Esophagus (tissue), 2 donors: ENCODE data around the gene RAB35. TPM values are rescaled to one million over a fixed set of nuclear protein-coding genes. Genes with fewer than 3 reads are reported as not detected.

ENCODE experiments used
- H3K27ac ChIP-seq, 2 donors: one replicate each; pipeline ENCODE4 v1.5.1; 2013; ENCODE audit warnings: low read depth in 2 of 2, mild to moderate bottlenecking in 2 of 2, inconsistent platforms in 1 of 2, low read length in 1 of 2, moderate library complexity in 1 of 2
- H3K27me3 ChIP-seq, 2 donors: one replicate each; pipeline ENCODE4 v1.6.1; 2013; ENCODE audit warnings: low read length in 2 of 2, control low read depth in 1 of 2, mild to moderate bottlenecking in 1 of 2; ENCODE audit not compliant: insufficient read depth in 2 of 2, control insufficient read depth in 1 of 2
- H3K36me3 ChIP-seq, 2 donors: one replicate each; pipeline ENCODE4 v1.6.1; 2013; ENCODE audit warnings: low read length in 1 of 2; ENCODE audit not compliant: control insufficient read depth in 2 of 2, insufficient read depth in 2 of 2
- H3K4me1 ChIP-seq, 2 donors: one replicate each; pipeline ENCODE4 v1.6.1; 2013; ENCODE audit warnings: low read length in 1 of 2; ENCODE audit not compliant: control insufficient read depth in 2 of 2, insufficient read depth in 2 of 2
- H3K4me3 ChIP-seq, 2 donors: one replicate each; pipeline ENCODE4 v1.5.1; 2013; ENCODE audit warnings: low read length in 2 of 2, mild to moderate bottlenecking in 2 of 2, low read depth in 1 of 2, moderate library complexity in 1 of 2
- H3K9me3 ChIP-seq, 2 donors: one replicate each; pipeline ENCODE4 v1.6.1; 2013; ENCODE audit warnings: mild to moderate bottlenecking in 2 of 2, low read depth in 1 of 2, low read length in 1 of 2, moderate library complexity in 1 of 2; ENCODE audit not compliant: control insufficient read depth in 2 of 2, insufficient read depth in 1 of 2
- WGBS, 2 donors: extraction: QIAGEN DNeasy Blood & Tissue Kit; methylation state at CpG; one replicate each; pipeline ENCODE4 v1.1.7; 2013; 5-methylcytosine and 5-hydroxymethylcytosine counted together
- polyA plus RNA-seq, 2 donors: library from polyadenylated mRNA; stranded (reverse); fragments of 200-250 nt; gene quantifications; one replicate each; pipeline ENCODE4 v1.2.3, GENCODE V29; 2013
- donor health status: healthy with polysubstance abuse.
- donor health status: Bipolar disorder and iron deficiency.

RAB35 gene
- polyA plus RNA-seq, 2 donors, result 33.5 to 34.3 TPM

DNA sequence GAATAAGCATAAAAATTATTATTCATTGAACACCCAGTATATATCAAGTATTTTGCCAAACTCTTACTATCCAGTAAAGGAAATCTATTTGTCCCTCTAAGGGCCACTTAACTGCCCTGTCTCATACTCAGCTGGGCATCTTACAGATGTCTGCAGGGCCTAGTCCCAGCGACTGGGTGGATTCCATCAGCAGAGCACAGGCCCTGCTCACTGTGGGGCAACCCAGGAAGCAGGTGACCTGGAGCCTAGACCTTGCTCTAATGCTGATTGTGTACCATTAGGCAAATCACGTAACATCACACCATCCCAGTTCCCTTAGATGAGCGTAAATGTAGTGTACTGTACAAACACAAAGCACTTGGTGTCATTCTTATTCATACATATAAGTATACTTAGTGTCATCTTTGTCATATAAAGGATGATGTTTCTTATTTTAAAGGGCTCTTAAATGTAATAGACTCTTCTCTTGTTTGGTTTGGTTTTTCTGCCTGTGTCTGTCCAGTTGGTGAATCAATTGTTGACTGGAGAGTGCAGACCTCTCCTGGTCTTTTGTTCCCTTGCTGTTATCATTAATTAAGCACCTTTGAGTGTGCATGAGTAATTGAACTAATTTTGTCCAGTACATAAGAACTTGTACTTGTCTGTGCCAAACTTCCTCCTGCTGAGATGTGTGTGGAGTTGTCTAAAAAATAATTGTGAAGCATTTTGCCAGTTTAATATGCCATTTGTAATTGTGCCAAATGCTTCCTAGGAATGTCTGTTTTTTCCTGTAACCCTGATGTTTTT, 49.3 kb downstream of the RAB35 start:
- no peaks in the 10 kb centered on the region for H3K27me3 ChIP-seq
- H3K4me3 ChIP-seq, result no peak overlapping the region
- peaks cover 0 to 4% of the 10 kb centered on the region in 2 donors for H3K4me1 ChIP-seq
- peaks cover 0 to 14% of the 10 kb centered on the region in 2 donors for H3K36me3 ChIP-seq
- 75 to 83% methylated on average over 3 of the region's 3 CpGs for WGBS, 2 donors
- no peaks in the 10 kb centered on the region for H3K9me3 ChIP-seq
- no peak overlapping the region for H3K27ac ChIP-seq

DNA sequence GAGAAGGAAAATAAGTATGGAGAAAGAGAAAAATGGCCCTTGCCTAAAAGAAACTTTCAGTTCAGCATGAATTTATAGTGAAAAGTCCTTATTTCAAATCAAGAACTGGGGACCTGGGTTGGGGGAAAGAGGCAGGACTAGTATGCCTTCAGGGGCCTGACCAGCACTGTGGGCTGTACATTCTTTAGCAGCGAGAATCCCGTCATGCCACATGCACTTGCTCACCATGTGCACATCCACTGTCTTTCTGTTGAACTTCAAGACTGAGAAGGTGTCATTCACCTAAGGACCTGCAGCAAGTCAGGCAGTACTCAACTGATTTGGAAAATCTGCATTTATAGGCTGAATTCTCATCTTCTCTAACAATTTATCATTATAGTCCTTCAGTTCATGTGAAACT, 50.2 kb downstream of the RAB35 start:
- H3K9me3 ChIP-seq, result no peaks in the 10 kb centered on the region
- peaks cover 0 to 12% of the 10 kb centered on the region in 2 donors for H3K36me3 ChIP-seq
- H3K27ac ChIP-seq, result no peak overlapping the region
- no peaks in the 10 kb centered on the region for H3K4me1 ChIP-seq
- WGBS, 2 donors, result 82 to 89% methylated on average over 2 of the region's 2 CpGs
- H3K4me3 ChIP-seq, result no peak overlapping the region
- no peaks in the 10 kb centered on the region for H3K27me3 ChIP-seq

DNA sequence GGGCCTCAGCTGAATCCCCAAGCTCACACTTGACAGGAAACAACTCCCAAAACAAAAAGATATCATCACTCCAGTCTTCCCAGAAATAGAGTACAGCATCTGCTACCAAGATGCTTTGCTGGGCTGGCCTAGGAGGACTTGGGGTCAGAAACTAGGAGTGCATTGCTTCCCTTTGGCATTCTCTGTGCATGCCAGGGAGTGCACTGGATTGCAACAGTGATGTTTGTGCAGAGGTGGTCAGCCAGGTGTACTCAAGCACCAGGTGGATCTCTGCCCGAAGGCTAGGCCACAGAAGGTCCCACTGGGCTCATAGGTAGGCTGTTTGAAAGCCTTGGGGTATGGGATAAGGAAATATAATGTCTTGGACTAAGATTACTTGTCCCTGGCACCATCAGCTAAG, 51.1 kb downstream of the RAB35 start:
- H3K36me3 ChIP-seq, result peaks cover 0 to 12% of the 10 kb centered on the region in 2 donors
- no peak overlapping the region for H3K27ac ChIP-seq
- no peaks in the 10 kb centered on the region for H3K27me3 ChIP-seq
- no peaks in the 10 kb centered on the region for H3K4me1 ChIP-seq
- no peak overlapping the region for H3K4me3 ChIP-seq
- WGBS, 2 donors, result 89 to 92% methylated on average over 1 of the region's 1 CpG
- no peaks in the 10 kb centered on the region for H3K9me3 ChIP-seq

DNA sequence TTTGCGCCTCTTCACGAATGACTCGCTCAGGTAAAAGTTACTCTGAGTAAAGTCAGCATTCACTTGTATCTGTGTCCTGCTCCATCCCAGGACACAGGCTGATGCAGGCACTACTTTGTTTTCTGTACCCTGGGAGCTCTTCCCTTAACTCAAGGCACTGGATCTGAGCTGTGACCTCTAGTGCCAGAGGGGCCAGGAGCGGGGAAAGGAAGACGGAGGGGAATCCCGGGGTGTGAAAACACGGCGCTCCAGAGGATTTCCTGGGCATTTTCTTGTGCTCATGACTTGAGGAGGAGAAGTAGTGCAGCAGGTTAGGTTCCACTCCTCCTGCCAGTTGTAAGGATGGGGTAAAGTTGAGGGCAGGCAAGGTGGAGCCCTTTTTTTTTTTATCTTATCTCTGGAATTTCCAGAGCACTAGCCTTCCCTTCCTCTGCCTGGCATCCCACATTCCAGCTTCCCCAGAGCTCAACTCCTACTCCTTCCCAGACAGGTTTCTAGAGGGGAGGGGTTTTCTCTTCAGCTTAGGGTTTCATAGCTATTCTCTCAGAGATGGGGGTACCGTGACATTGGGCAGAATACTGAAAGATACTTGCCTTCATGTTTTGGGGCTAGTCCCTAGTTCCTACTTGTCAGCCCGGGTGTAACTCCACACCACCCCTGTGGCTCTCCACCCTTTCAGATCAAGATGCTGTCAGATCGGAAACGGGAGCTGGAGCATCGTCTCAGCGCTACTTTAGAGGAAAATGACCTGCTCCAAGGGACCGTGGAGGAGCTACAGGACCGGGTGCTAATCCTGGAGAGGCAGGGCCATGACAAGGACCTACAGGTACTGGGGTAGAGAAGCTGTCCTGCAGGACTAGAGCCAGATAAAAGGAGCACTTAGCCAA, 52.3 kb downstream of the RAB35 start:
- Histone ChIP-seq H3K27ac (peak overlapping the region in 1 of 2 donors; percentile 43), H3K36me3 (peaks cover 0 to 11% of the 10 kb centered on the region in 2 donors), H3K27me3 (no peaks in the 10 kb centered on the region), H3K9me3 (no peaks in the 10 kb centered on the region), H3K4me3 (no peak overlapping the region), H3K4me1 (no peaks in the 10 kb centered on the region)
- 62 to 68% methylated on average over 16 of the region's 16 CpGs for WGBS, 2 donors

DNA sequence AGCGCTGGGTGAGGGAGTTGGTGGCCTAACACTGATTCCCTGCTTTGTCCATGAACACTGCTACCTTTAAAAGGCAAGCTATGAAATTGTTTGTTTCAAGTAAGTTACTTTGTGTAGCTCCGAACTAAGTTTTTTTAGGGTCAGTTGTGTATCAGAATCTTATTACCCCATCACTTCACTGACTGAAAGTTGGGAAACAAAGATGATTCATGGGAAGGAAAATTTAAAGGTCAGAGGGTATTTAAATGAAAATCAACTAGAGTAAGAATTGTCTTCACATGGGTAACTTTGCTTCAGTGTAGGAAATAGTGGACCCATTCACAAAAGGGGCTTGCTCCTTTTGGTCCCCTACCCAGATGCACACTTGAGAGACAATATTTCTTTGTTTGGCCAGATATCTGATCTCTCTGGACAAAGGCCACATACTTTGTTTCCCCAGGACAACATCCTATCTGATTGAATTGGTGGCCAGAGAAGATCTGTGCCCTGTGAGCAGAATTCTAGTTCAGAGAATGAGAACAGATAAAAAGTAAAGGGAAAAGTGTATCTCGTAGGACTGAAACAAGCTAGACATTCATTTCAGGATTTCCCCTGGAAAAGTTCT, 53.5 kb downstream of the RAB35 start:
- H3K27me3 ChIP-seq, result no peaks in the 10 kb centered on the region
- H3K27ac ChIP-seq, result no peak overlapping the region
- H3K4me1 ChIP-seq, result no peaks in the 10 kb centered on the region
- H3K9me3 ChIP-seq, result no peaks in the 10 kb centered on the region
- peaks cover 0 to 9% of the 10 kb centered on the region in 2 donors for H3K36me3 ChIP-seq
- no peak overlapping the region for H3K4me3 ChIP-seq
- 92 to 93% methylated on average over 3 of the region's 3 CpGs for WGBS, 2 donors

DNA sequence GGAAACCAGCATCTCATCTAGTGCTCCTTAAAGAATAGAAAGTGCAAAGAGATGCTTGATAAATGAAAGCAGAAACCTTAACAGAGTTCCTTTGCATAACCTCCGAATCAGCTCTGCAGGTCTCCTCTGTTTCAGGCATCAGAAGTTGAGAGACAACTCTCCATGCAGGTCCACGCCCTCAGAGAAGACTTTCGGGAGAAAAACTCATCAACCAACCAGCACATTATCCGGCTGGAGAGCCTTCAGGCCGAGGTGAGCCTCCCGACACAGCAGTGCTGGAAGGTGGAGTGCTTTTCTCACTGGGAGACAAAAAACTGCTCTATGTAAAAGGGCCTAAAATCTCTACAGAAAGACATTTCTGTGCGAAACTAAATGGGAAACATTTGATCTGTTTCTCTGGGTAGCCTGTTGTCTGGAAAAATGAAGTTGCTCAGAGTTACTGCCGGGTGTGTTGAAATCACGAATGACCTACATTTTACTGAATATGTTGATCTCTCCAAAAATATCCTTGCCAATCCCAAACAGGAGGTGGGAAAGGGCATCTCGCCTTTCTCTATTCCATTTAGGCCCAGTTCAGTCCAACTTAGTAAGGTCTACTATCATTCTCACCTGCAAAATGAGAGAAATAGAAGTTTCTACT, 54.9 kb downstream of the RAB35 start:
- Histone ChIP-seq H3K4me1 (no peaks in the 10 kb centered on the region), H3K36me3 (peaks cover 0 to 9% of the 10 kb centered on the region in 2 donors), H3K27ac (peak overlapping the region in 1 of 2 donors; percentile 26), H3K4me3 (no peak overlapping the region), H3K27me3 (no peaks in the 10 kb centered on the region), H3K9me3 (no peaks in the 10 kb centered on the region)
- WGBS, 2 donors, result 84 to 90% methylated on average over 10 of the region's 10 CpGs

DNA sequence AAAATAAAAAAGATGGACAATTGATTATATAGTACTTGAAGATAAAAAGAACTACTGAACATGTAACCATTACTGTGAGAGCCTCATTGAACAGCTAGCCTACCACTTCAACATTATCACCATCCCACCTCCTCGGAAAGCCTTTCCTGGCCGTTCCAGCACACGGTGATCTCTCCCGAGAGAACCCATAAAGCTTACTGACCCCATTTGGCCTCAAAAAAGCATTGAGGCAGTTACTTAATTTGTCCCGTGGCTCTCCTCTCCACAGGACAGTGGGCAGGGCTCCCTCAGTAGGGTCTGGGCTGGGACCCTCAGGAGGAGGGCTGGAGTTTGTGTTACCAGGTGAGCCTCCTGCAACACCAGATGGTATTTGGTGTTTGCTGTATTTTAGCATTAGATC, 55.8 kb downstream of the RAB35 start:
- Histone ChIP-seq H3K4me1 (no peaks in the 10 kb centered on the region), H3K4me3 (no peak overlapping the region), H3K27me3 (no peaks in the 10 kb centered on the region), H3K9me3 (no peaks in the 10 kb centered on the region), H3K36me3 (peaks cover 0 to 9% of the 10 kb centered on the region in 2 donors), H3K27ac (peak overlapping the region in 1 of 2 donors; percentile 58)
- WGBS, 2 donors, result 84 to 88% methylated on average over 5 of the region's 5 CpGs

DNA sequence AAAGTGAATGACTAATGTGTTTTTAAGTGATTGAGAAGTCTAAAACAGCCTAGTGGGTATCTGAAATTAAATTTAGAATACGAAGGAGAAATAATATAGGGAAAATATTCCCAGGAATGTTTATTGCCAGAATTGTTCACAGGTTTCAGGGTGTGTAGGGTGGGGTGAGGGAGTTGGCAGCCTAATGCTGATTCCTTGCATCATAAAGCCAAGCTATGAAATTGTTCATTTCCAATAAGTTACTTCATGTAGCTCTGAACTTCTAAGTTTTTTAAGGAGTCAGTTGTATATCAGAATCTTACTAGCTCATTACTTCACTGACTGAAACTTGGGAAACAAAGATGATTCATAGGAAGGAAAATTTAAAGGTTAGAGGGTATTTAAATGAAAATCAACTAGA, 56.4 kb downstream of the RAB35 start:
- Histone ChIP-seq H3K27ac (peak overlapping the region in 1 of 2 donors; percentile 58), H3K4me1 (no peaks in the 10 kb centered on the region), H3K4me3 (no peak overlapping the region), H3K36me3 (peaks cover 0 to 5% of the 10 kb centered on the region in 2 donors), H3K27me3 (no peaks in the 10 kb centered on the region), H3K9me3 (no peaks in the 10 kb centered on the region)
- WGBS, 2 donors, result 77 to 80% methylated on average over 1 of the region's 1 CpG

DNA sequence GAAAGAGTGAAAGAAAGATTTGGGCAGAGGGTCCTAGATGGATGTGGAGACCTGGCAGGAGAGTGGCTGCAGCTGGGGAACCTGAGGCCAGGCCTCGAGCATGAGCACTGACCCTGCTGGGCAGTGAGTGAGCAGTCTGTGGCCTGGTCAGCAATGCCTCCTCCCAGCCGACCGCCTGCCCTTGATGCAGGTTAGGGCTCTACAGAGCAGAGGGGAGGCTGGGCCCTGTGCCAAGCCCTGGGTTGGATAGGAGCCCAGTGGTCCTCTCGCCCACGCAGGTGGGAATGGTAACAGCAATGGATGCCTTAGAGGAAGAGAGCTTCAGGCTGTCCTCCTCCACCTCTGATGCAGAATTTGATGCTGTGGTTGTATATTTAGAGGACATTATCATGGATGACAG, 59.8 kb downstream of the RAB35 start:
- 86 to 87% methylated on average over 5 of the region's 5 CpGs for WGBS, 2 donors
- H3K9me3 ChIP-seq, result no peaks in the 10 kb centered on the region
- H3K36me3 ChIP-seq, result no peaks in the 10 kb centered on the region
- no peaks in the 10 kb centered on the region for H3K27me3 ChIP-seq
- H3K27ac ChIP-seq, result peak overlapping the region in 1 of 2 donors; percentile 48
- H3K4me3 ChIP-seq, result no peak overlapping the region
- no peaks in the 10 kb centered on the region for H3K4me1 ChIP-seq
